ENCODE results near the gene KRT16.

- TF ChIP-seq CTCF (IDR thresholded peaks at IDR 0.05) (no peak), POLR2AphosphoS5 (IDR thresholded peaks at IDR 0.05) (no peak), POLR2A (IDR thresholded peaks at IDR 0.05) (no peak), EP300 (IDR thresholded peaks at IDR 0.05; ENCODE audit: low read depth) (no peak)
Measured at GRCh38 chr17:41629826-41630670, 17.5 kb upstream of the KRT16 start.

Data from transverse colon (tissue), 4 donors.